ENCODE measurements around the gene PIGU.
A peak's percentile ranks its signal among the peaks of the same experiment; 100 is the strongest.

DNA sequence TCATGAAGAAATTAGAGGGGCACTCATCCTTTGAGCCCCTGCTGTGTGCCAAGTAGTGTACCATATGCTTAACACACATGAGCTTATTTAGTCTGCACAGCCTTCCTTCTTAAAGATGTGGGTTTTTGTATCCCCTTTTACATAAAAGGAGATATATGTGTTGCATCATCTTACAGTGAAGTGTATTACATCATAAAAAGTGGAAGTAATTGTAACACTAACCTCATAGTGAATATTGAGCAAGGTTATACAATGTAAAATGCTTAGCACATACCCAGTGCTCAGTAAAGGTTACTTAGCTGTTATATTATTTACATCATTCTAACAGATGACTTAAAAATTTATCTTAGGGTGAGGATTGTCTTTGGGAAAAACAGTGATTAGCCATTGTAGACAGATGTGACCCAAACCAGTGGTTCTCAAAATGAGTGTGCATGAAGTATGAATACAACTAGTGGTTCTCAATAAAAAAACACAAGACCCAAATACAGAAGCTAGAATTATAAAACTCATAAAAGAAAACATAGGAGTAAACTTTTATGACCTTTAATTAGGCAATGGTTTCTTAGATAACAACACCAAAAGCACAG is 3.8 kb upstream of the PIGU start:
- TF ChIP-seq CTCF (IDR thresholded peaks at IDR 0.05; ENCODE audit: insufficient read depth, low read length) (no peak), POLR2AphosphoS5 (IDR thresholded peaks at IDR 0.05; ENCODE audit: low read depth) (peak; percentile 29; the same call in 1 of the 2 replicates), GABPA (IDR thresholded peaks at IDR 0.05; ENCODE audit: low read depth) (no peak), SPI1 (IDR thresholded peaks at IDR 0.05; ENCODE audit: borderline replicate concordance, low read depth) (peak; percentile 29; the same call in 1 of the 2 replicates)
- TF ChIP-seq, protein P1, sequence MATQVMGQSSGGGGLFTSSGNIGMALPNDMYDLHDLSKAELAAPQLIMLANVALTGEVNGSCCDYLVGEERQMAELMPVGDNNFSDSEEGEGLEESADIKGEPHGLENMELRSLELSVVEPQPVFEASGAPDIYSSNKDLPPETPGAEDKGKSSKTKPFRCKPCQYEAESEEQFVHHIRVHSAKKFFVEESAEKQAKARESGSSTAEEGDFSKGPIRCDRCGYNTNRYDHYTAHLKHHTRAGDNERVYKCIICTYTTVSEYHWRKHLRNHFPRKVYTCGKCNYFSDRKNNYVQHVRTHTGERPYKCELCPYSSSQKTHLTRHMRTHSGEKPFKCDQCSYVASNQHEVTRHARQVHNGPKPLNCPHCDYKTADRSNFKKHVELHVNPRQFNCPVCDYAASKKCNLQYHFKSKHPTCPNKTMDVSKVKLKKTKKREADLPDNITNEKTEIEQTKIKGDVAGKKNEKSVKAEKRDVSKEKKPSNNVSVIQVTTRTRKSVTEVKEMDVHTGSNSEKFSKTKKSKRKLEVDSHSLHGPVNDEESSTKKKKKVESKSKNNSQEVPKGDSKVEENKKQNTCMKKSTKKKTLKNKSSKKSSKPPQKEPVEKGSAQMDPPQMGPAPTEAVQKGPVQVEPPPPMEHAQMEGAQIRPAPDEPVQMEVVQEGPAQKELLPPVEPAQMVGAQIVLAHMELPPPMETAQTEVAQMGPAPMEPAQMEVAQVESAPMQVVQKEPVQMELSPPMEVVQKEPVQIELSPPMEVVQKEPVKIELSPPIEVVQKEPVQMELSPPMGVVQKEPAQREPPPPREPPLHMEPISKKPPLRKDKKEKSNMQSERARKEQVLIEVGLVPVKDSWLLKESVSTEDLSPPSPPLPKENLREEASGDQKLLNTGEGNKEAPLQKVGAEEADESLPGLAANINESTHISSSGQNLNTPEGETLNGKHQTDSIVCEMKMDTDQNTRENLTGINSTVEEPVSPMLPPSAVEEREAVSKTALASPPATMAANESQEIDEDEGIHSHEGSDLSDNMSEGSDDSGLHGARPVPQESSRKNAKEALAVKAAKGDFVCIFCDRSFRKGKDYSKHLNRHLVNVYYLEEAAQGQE (IDR thresholded peaks at IDR 0.05; ENCODE audit: insufficient replicate concordance, low read depth) = no peak

Data from HL-60 (cell line).